GM19240 (cell line): ENCODE results near the gene USP17L17.
"Not testable (repeated sequence)": the region's sequence is repeated elsewhere in the genome, so short reads cannot be mapped to it uniquely, and the experiment has no call there.

Source experiments
- DNase-seq: peaks from one replicate; pipeline ENCODE4 v3.0.0; 2011; ENCODE audit warnings: low spot score; ENCODE audit not compliant: insufficient read length

USP17L17 gene

DNA sequence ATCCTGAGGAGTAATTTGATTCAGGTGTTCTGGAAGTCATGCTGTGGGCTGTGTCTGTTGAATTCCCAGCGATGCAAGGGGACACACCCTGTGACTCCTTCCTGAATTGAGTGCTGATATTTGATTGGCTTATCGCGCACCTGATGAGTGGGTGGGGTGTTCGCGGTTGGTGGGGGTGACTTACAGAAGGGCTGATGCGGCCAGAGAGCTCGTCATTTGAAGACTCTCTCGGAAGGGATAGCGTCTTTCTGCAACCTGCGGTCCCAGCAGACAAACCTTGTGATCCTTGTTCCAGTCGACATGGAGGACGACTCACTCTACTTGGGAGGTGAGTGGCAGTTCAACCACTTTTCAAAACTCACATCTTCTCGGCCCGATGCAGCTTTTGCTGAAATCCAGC, at the start of gene USP17L17:
TSS of gene USP17L17 (plus strand) at position 301 of the 400 bp plus-strand sequence. CDS start at position 301, 0 bp downstream.
- DNase-seq = not testable (repeated sequence)

GRCh38 chr4:9210357-9210756, 33.3 kb upstream of the USP17L17 start, which contains the start of gene USP17L10:
USP17L10 (plus strand) TSS chr4:9210657; CDS start chr4:9210657, 0 bp downstream.
- not testable (repeated sequence) for DNase-seq

DNA sequence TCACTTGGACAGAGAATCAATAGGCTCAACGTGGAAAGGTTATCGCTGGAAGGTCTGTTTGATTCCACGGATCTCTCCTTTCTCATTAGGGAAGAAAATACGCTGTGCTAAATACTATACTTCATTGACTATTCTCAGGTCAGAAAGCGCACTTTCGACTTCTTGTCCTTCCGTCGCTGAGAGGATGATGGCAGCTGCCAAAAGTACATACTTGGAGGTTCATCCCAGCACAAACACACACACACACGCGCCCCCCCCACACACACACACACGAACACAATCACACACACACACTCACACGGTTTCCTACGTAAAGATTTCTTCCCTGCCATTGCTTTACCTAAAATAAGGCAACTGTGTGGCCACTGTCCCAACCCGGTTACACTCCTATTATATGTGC, 29.0 kb upstream of the USP17L17 start:
- not testable (repeated sequence) for DNase-seq

DNA sequence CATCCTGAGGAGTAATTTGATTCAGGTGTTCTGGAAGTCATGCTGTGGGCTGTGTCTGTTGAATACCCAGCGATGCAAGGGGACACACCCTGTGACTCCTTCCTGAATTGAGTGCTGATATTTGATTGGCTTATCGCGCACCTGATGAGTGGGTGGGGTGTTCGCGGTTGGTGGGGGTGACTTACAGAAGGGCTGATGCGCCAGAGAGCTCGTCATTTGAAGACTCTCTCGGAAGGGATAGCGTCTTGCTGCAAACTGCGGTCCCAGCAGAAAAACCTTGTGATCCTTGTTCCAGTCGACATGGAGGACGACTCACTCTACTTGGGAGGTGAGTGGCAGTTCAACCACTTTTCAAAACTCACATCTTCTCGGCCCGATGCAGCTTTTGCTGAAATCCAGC, 28.6 kb upstream of the USP17L17 start, which contains the start of gene USP17L11:
TSS of gene USP17L11 (plus strand) at position 301 of the 400 bp plus-strand sequence. CDS start at position 301, 0 bp downstream.
- DNase-seq = not testable (repeated sequence)

- not testable (repeated sequence) for DNase-seq
Observed at GRCh38 chr4:9219852-9220251, 23.8 kb upstream of the USP17L17 start, which contains the start of gene USP17L12. USP17L12 (plus strand) TSS chr4:9220152; CDS start chr4:9220152, 0 bp downstream.

DNA sequence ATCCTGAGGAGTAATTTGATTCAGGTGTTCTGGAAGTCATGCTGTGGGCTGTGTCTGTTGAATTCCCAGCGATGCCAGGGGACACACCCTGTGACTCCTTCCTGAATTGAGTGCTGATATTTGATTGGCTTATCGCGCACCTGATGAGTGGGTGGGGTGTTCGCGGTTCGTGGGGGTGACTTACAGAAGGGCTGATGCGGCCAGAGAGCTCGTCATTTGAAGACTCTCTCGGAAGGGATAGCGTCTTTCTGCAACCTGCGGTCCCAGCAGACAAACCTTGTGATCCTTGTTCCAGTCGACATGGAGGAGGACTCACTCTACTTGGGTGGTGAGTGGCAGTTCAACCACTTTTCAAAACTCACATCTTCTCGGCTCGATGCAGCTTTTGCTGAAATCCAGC, 19.1 kb upstream of the USP17L17 start, which contains the start of gene USP17L13:
TSS of gene USP17L13 (plus strand) at position 301 of the 400 bp plus-strand sequence. CDS start at position 301, 0 bp downstream.
- DNase-seq = not testable (repeated sequence)

DNA sequence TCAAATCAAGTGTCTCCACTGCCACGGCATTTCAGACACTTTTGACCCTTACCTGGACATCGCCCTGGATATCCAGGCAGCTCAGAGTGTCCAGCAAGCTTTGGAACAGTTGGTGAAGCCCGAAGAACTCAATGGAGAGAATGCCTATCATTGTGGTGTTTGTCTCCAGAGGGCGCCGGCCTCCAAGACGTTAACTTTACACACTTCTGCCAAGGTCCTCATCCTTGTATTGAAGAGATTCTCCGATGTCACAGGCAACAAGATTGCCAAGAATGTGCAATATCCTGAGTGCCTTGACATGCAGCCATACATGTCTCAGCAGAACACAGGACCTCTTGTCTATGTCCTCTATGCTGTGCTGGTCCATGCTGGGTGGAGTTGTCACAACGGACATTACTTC, 13.4 kb upstream of the USP17L17 start:
- not testable (repeated sequence) for DNase-seq

DNA sequence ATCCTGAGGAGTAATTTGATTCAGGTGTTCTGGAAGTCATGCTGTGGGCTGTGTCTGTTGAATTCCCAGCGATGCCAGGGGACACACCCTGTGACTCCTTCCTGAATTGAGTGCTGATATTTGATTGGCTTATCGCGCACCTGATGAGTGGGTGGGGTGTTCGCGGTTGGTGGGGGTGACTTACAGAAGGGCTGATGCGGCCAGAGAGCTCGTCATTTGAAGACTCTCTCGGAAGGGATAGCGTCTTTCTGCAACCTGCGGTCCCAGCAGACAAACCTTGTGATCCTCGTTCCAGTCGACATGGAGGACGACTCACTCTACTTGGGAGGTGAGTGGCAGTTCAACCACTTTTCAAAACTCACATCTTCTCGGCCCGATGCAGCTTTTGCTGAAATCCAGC, 9.6 kb upstream of the USP17L17 start, which contains the start of gene USP17L15:
TSS of gene USP17L15 (plus strand) at position 301 of the 400 bp plus-strand sequence. CDS start at position 301, 0 bp downstream.
- not testable (repeated sequence) for DNase-seq

- not testable (repeated sequence) for DNase-seq
Observed at GRCh38 chr4:9238461-9238860, 5.2 kb upstream of the USP17L17 start.

GRCh38 chr4:9247953-9248680, 4.4 kb downstream of the USP17L17 start, which contains the start of gene USP17L18:
USP17L18 (plus strand) TSS chr4:9248630; CDS start chr4:9248630, 0 bp downstream.
- not testable (repeated sequence) for DNase-seq

DNA sequence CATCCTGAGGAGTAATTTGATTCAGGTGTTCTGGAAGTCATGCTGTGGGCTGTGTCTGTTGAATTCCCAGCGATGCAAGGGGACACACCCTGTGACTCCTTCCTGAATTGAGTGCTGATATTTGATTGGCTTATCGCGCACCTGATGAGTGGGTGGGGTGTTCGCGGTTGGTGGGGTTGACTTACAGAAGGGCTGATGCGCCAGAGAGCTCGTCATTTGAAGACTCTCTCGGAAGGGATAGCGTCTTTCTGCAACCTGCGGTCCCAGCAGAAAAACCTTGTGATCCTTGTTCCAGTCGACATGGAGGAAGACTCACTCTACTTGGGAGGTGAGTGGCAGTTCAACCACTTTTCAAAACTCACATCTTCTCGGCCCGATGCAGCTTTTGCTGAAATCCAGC, 9.4 kb downstream of the USP17L17 start, which contains the start of gene USP17L19:
TSS of gene USP17L19 (plus strand) at position 301 of the 400 bp plus-strand sequence. CDS start at position 301, 0 bp downstream.
- not testable (repeated sequence) for DNase-seq

DNA sequence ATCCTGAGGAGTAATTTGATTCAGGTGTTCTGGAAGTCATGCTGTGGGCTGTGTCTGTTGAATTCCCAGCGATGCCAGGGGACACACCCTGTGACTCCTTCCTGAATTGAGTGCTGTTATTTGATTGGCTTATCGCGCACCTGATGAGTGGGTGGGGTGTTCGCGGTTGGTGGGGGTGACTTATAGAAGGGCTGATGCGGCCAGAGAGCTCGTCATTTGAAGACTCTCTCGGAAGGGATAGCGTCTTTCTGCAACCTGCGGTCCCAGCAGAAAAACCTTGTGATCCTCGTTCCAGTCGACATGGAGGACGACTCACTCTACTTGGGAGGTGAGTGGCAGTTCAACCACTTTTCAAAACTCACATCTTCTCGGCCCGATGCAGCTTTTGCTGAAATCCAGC, 14.1 kb downstream of the USP17L17 start, which contains the start of gene USP17L20:
TSS of gene USP17L20 (plus strand) at position 301 of the 400 bp plus-strand sequence. CDS start at position 301, 0 bp downstream.
- not testable (repeated sequence) for DNase-seq

DNA sequence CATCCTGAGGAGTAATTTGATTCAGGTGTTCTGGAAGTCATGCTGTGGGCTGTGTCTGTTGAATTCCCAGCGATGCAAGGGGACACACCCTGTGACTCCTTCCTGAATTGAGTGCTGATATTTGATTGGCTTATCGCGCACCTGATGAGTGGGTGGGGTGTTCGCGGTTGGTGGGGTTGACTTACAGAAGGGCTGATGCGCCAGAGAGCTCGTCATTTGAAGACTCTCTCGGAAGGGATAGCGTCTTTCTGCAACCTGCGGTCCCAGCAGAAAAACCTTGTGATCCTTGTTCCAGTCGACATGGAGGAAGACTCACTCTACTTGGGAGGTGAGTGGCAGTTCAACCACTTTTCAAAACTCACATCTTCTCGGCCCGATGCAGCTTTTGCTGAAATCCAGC, 18.9 kb downstream of the USP17L17 start, which contains the start of gene USP17L21:
TSS of gene USP17L21 (plus strand) at position 301 of the 400 bp plus-strand sequence. CDS start at position 301, 0 bp downstream.
- not testable (repeated sequence) for DNase-seq

DNA sequence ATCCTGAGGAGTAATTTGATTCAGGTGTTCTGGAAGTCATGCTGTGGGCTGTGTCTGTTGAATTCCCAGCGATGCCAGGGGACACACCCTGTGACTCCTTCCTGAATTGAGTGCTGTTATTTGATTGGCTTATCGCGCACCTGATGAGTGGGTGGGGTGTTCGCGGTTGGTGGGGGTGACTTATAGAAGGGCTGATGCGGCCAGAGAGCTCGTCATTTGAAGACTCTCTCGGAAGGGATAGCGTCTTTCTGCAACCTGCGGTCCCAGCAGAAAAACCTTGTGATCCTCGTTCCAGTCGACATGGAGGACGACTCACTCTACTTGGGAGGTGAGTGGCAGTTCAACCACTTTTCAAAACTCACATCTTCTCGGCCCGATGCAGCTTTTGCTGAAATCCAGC, 23.6 kb downstream of the USP17L17 start, which contains the start of gene USP17L22:
TSS of gene USP17L22 (plus strand) at position 301 of the 400 bp plus-strand sequence. CDS start at position 301, 0 bp downstream.
- not testable (repeated sequence) for DNase-seq

GRCh38 chr4:9271719-9272118, 28.0 kb downstream of the USP17L17 start:
- DNase-seq = not testable (repeated sequence)
